Endothelial cell of umbilical vein (primary cell): ENCODE data around the gene PRRG2. TPM values are rescaled to one million over a fixed set of nuclear protein-coding genes. Genes with fewer than 3 reads are reported as not detected.

Source experiments
- BruUV-seq: library from RNA; stranded (reverse); fragments of 400-500 nt; replicated peaks from 2 replicates; lab custom pipeline; 2021; lab: Mats Ljungman, UMichigan
- CTCF ChIA-PET: fragments of 300-600, 350-600 bp; sonication (Branson Sonifier 250); formaldehyde crosslinking; loops from one replicate; lab custom pipeline; 2021; ENCODE audit warnings: antibody characterized with exemption, inconsistent platforms; lab: Charles Lee
- POLR2A ChIA-PET: fragments of 300-600, 350-600 bp; sonication (Branson Sonifier 250); formaldehyde crosslinking; loops from one replicate; lab custom pipeline; 2021; ENCODE audit warnings: antibody characterized with exemption, inconsistent platforms; lab: Charles Lee
- DNase-seq: peaks from one replicate; pipeline ENCODE4 v3.0.0-alpha.2; 2011; ENCODE audit warnings: low read depth, low spot score
- FAIRE-seq: peaks from 2 replicates; lab custom pipeline; 2011; peaks lifted over from hg19 to GRCh38; lab: Jason Lieb, UNC
- H2AFZ ChIP-seq: 2 replicates; pipeline ENCODE4 v1.6.0; 2012; ENCODE audit warnings: low read depth, low read length, control low read depth, inconsistent platforms
- H3K27ac ChIP-seq: 2 replicates; pipeline ENCODE4 v1.5.1; 2011; ENCODE audit warnings: low read depth, mild to moderate bottlenecking, control low read depth, low read length, moderate library complexity; ENCODE audit not compliant: insufficient read depth
- H3K27me3 ChIP-seq, 2 experiments: 2 replicates each; pipeline versions ENCODE4 v1.6.0 to v1.6.1; 2011; ENCODE audit warnings: low read length in 2 of 2, mixed read lengths in 1 of 2; ENCODE audit not compliant: control insufficient read depth in 2 of 2, insufficient read depth in 2 of 2
- H3K36me3 ChIP-seq, 2 experiments: 2 replicates in 1 of 2; 3 replicates in 1 of 2; pipeline ENCODE4 v1.5.1; 2011; ENCODE audit warnings: low read length in 2 of 2, mild to moderate bottlenecking in 1 of 2, moderate library complexity in 1 of 2; ENCODE audit not compliant: control insufficient read depth in 2 of 2, insufficient read depth in 2 of 2; ENCODE audit errors: extremely low read depth in 1 of 2
- H3K4me1 ChIP-seq: 3 replicates; pipeline ENCODE4 v1.5.1; 2011; ENCODE audit warnings: mild to moderate bottlenecking, low read length; ENCODE audit not compliant: control insufficient read depth, insufficient read depth; ENCODE audit errors: extremely low read depth
- H3K4me2 ChIP-seq: 2 replicates; pipeline ENCODE4 v1.6.1; 2011; ENCODE audit warnings: low read length, control low read depth, mixed read lengths; ENCODE audit not compliant: insufficient read depth
- H3K4me3 ChIP-seq, 3 experiments: fragments of 200-600 bp in 1 of 3; sonication (generic), shearing (Covaris generic) in 1 of 3; replicated peaks in 1 of 3; 2 replicates each; pipeline ENCODE4 v1.5.1; 2011 to 2016; ENCODE audit warnings: control low read depth in 3 of 3, low read length in 3 of 3, mild to moderate bottlenecking in 2 of 3, inconsistent platforms in 1 of 3, low read depth in 1 of 3, moderate library complexity in 1 of 3; ENCODE audit not compliant: insufficient read depth in 1 of 3
- H3K79me2 ChIP-seq: 2 replicates; pipeline ENCODE4 v1.6.0; 2012; ENCODE audit warnings: low read length, inconsistent platforms; ENCODE audit not compliant: control insufficient read depth, insufficient read depth
- H3K9ac ChIP-seq: replicated peaks from 2 replicates; pipeline ENCODE3; 2011; ENCODE audit warnings: low read length, control low read depth; ENCODE audit not compliant: insufficient read depth; ENCODE audit errors: extremely low read depth
- H3K9me1 ChIP-seq: replicated peaks from 3 replicates; pipeline ENCODE4 v1.6.0; 2011; ENCODE audit warnings: mild to moderate bottlenecking, low read length; ENCODE audit not compliant: control insufficient read depth, insufficient read depth; ENCODE audit errors: extremely low read depth
- H3K9me3 ChIP-seq: replicated peaks from 2 replicates; pipeline ENCODE4 v1.5.1; 2012; ENCODE audit warnings: low read length, inconsistent platforms; ENCODE audit not compliant: control insufficient read depth, insufficient read depth
- H4K20me1 ChIP-seq: replicated peaks from 2 replicates; pipeline ENCODE3; 2011; ENCODE audit warnings: mild to moderate bottlenecking, low read length; ENCODE audit not compliant: control insufficient read depth, insufficient read depth; ENCODE audit errors: extremely low read depth
- EZH2 ChIP-seq: IDR thresholded peaks from 2 replicates; pipeline ENCODE4 v1.6.1; 2012; ENCODE audit warnings: borderline replicate concordance, low read depth, mild to moderate bottlenecking, moderate library complexity, low read length, inconsistent platforms; ENCODE audit not compliant: severe bottlenecking
- FOS ChIP-seq: IDR thresholded peaks from 2 replicates; pipeline ENCODE4 v1.6.1; 2011; ENCODE audit warnings: mild to moderate bottlenecking, low read length, moderate library complexity, borderline replicate concordance; ENCODE audit not compliant: insufficient read depth
- GATA2 ChIP-seq: IDR thresholded peaks from 2 replicates; pipeline ENCODE4 v1.7.0; 2011; ENCODE audit warnings: low read depth, mild to moderate bottlenecking, moderate library complexity, mixed read lengths, low read length; ENCODE audit not compliant: insufficient read length, insufficient read depth
- JUN ChIP-seq: IDR thresholded peaks from 2 replicates; pipeline ENCODE4 v1.6.1; 2011; ENCODE audit warnings: borderline replicate concordance, low read depth; ENCODE audit not compliant: insufficient read length, insufficient read depth
- MYC ChIP-seq: IDR thresholded peaks from one replicate; pipeline ENCODE4 v1.6.1; 2011; ENCODE audit warnings: mild to moderate bottlenecking, low read depth, low read length
- POLR2AphosphoS5 ChIP-seq: IDR thresholded peaks from 2 replicates; pipeline ENCODE4 v1.6.1; 2012; ENCODE audit warnings: low read depth, mild to moderate bottlenecking, control low read depth, low read length, moderate library complexity; ENCODE audit not compliant: insufficient read depth
- dilution Hi-C: fragments of 300-500 bp; cut with MboI; formaldehyde crosslinking; loops from one replicate; pipeline ENCODE4 v1.15.0; 2019; ENCODE audit warnings: low sequenced_read_pairs; ENCODE audit not compliant: extremely low pct_ligation_motif_present
- intact Hi-C: fragments of 100-400 bp; cut with micrococcal nuclease; formaldehyde crosslinking; loops from one replicate; pipeline ENCODE4 v1.10.0; 2022
- polyA plus RNA-seq, 4 experiments: library from polyadenylated mRNA; depleted of rRNA in 3 of 4; stranded (reverse) in 3 of 4; unstranded in 1 of 4; fragments of >200 nt; gene quantifications; 2 replicates each; pipeline versions ENCODE4 v1.2.1 to v1.2.3, GENCODE V29; 2011 to 2012; ENCODE audit warnings: missing spikeins in 1 of 4
- total RNA-seq: library from RNA; stranded (reverse); gene quantifications from 2 replicates; pipeline ENCODE4 v1.2.3, GENCODE V29; 2021
- TF ChIP-seq, protein P1 (sequence below), 2 donors: IDR thresholded peaks; 1 replicate in 1 of 2; 2 replicates in 1 of 2; pipeline ENCODE4 v1.5.1; 2011; ENCODE audit warnings: low read length in 2 of 2, mild to moderate bottlenecking in 2 of 2, moderate library complexity in 2 of 2, control low read depth in 1 of 2, inconsistent platforms in 1 of 2, low read depth in 1 of 2; ENCODE audit not compliant: insufficient read depth in 1 of 2; ENCODE audit errors: extremely low read depth in 1 of 2

Gene PRRG2
- total and polyA plus RNA-seq, 2 donors (not counting 3 experiments of a cell fraction or from before 2014, with no cell fraction given), result 2.6 to 2.9 TPM

DNA sequence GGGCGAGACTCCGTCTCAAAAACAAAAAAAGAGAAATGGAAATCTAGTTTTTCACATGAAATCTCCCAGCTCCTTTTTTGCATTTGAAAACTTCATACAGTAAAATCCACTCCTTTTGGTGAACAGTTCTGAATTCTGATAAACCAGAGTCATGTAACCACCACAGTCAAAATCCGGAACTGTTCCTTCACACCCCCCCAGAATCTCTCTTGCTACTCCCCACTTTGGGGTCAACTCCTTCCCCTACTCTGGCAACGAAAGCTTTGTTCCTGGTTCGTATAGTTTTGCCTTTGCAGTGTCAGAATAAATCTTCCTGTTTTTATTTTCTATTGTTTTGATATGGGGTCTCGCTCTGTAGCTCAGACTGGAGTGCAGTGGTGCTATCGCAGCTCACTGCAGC is 29.6 kb upstream of the PRRG2 start:
- H3K9me1 ChIP-seq, result no peaks in the 10 kb centered on the region
- no TSS peak for BruUV-seq
- DNase-seq (no peak), FAIRE-seq (no peak)
- dilution Hi-C loops (no loop called here), intact Hi-C loops (no loop called here)
- peaks cover 4 to 6% of the 10 kb centered on the region in 2 experiments for H3K36me3 ChIP-seq
- H3K4me3 ChIP-seq, result no peak overlapping the region
- no peaks in the 10 kb centered on the region for H4K20me1 ChIP-seq
- no peak overlapping the region for H3K9ac ChIP-seq
- CTCF ChIA-PET, result interaction anchor here (1.5 to 4.6 kb wide), 3 partner anchors 19 to 49 kb away, joined by 5 to 50 read pairs (median 12); no protein-coding TSS in a partner anchor
- H2AFZ ChIP-seq, result no peak overlapping the region
- H3K27me3 ChIP-seq, result no peaks in the 10 kb centered on the region
- no peaks in the 10 kb centered on the region for H3K79me2 ChIP-seq
- POLR2A ChIA-PET, result no interaction called here
- no peaks in the 10 kb centered on the region for H3K9me3 ChIP-seq
- H3K4me2 ChIP-seq, result no peak overlapping the region
- H3K27ac ChIP-seq, result no peak overlapping the region
- TF ChIP-seq, protein P1, sequence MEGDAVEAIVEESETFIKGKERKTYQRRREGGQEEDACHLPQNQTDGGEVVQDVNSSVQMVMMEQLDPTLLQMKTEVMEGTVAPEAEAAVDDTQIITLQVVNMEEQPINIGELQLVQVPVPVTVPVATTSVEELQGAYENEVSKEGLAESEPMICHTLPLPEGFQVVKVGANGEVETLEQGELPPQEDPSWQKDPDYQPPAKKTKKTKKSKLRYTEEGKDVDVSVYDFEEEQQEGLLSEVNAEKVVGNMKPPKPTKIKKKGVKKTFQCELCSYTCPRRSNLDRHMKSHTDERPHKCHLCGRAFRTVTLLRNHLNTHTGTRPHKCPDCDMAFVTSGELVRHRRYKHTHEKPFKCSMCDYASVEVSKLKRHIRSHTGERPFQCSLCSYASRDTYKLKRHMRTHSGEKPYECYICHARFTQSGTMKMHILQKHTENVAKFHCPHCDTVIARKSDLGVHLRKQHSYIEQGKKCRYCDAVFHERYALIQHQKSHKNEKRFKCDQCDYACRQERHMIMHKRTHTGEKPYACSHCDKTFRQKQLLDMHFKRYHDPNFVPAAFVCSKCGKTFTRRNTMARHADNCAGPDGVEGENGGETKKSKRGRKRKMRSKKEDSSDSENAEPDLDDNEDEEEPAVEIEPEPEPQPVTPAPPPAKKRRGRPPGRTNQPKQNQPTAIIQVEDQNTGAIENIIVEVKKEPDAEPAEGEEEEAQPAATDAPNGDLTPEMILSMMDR (IDR thresholded peaks at IDR 0.05; ENCODE audit: extremely low read depth in 1 of 2, insufficient read depth in 1 of 2, low read depth in 1 of 2, low read length in 2 of 2), result no peak
- TF ChIP-seq EZH2, result no peak
- TF ChIP-seq FOS, result no peak
- no peak for TF ChIP-seq MYC
- no peak for TF ChIP-seq JUN
- no peak for TF ChIP-seq POLR2AphosphoS5
- no peak for TF ChIP-seq GATA2
- peaks cover 24% of the 10 kb centered on the region for H3K4me1 ChIP-seq
